Lower leg skin (tissue), 3 donors: ENCODE data around the gene ZNF283.

Source experiments
- POLR2A ChIP-seq, 2 donors: fragments of 450-650 bp; IDR thresholded peaks; one replicate each; pipeline ENCODE4 v1.6.1; 2016 to 2017; ENCODE audit warnings: antibody characterized with exemption in 2 of 2, mild to moderate bottlenecking in 1 of 2, moderate library complexity in 1 of 2
- TF ChIP-seq, protein P1 (sequence below), 3 donors: fragments of 450-650 bp; IDR thresholded peaks; one replicate each; pipeline ENCODE4 v1.5.1; 2016; ENCODE audit warnings: antibody characterized with exemption in 3 of 3, mild to moderate bottlenecking in 3 of 3, moderate library complexity in 2 of 3

GRCh38 chr19:43779147-43779819 lies 47.8 kb upstream of the ZNF283 start:
- TF ChIP-seq, protein P1, sequence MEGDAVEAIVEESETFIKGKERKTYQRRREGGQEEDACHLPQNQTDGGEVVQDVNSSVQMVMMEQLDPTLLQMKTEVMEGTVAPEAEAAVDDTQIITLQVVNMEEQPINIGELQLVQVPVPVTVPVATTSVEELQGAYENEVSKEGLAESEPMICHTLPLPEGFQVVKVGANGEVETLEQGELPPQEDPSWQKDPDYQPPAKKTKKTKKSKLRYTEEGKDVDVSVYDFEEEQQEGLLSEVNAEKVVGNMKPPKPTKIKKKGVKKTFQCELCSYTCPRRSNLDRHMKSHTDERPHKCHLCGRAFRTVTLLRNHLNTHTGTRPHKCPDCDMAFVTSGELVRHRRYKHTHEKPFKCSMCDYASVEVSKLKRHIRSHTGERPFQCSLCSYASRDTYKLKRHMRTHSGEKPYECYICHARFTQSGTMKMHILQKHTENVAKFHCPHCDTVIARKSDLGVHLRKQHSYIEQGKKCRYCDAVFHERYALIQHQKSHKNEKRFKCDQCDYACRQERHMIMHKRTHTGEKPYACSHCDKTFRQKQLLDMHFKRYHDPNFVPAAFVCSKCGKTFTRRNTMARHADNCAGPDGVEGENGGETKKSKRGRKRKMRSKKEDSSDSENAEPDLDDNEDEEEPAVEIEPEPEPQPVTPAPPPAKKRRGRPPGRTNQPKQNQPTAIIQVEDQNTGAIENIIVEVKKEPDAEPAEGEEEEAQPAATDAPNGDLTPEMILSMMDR (IDR thresholded peaks at IDR 0.05): no peak
- no peak for TF ChIP-seq POLR2A (IDR thresholded peaks at IDR 0.05)
